Heart left ventricle (tissue), 16 donors: ENCODE results near the gene AGFG2. TPM values are rescaled to one million over a fixed set of nuclear protein-coding genes. Genes with fewer than 3 reads are reported as not detected.
A peak's percentile ranks its signal among the peaks of the same experiment; 100 is the strongest.

Experiments used
- ATAC-seq, 4 donors: fragments of 200-7000 bp; cut with Tn5 transposase; one replicate each; pipeline ENCODE4 v1.9.1; 2020 to 2022; ENCODE audit warnings: moderate library complexity in 4 of 4, mild to moderate bottlenecking in 3 of 4, moderate number of reproducible peaks in 1 of 4
- DNase-seq, 5 donors: peaks; one replicate each; pipeline ENCODE4 v3.0.0-alpha.2; 2020
- H3K27ac ChIP-seq, 12 donors: fragments of 200-600 bp; sonication (generic) in 4 of 12; one replicate each; pipeline versions ENCODE4 v1.5.0 to v1.8.0; 2016 to 2022; ENCODE audit warnings: mild to moderate bottlenecking in 2 of 12
- H3K27me3 ChIP-seq, 9 donors: fragments of 200-600 bp; sonication (generic) in 2 of 9; one replicate each; pipeline versions ENCODE4 v1.5.1 to v1.8.0; 2016 to 2022; ENCODE audit warnings: mild to moderate bottlenecking in 3 of 9
- H3K36me3 ChIP-seq, 9 donors: fragments of 200-600 bp; sonication (generic) in 2 of 9; one replicate each; pipeline versions ENCODE4 v1.5.0 to v1.8.0; 2018 to 2022; ENCODE audit warnings: mild to moderate bottlenecking in 2 of 9
- H3K4me1 ChIP-seq, 12 donors: fragments of 200-600 bp; sonication (generic) in 4 of 12; one replicate each; pipeline versions ENCODE4 v1.5.0 to v1.8.0; 2016 to 2022; ENCODE audit warnings: mild to moderate bottlenecking in 3 of 12
- H3K4me3 ChIP-seq, 12 donors: fragments of 200-600 bp; sonication (generic) in 4 of 12; one replicate each; pipeline versions ENCODE4 v1.5.0 to v1.8.0; 2017 to 2022; ENCODE audit warnings: mild to moderate bottlenecking in 9 of 12, moderate library complexity in 4 of 12
- H3K9me3 ChIP-seq, 12 donors: fragments of 200-600 bp; sonication (generic) in 4 of 12; one replicate each; pipeline versions ENCODE4 v1.5.0 to v1.8.0; 2016 to 2022; ENCODE audit warnings: mild to moderate bottlenecking in 1 of 12
- CTCF ChIP-seq, 12 donors: fragments of 200-600 bp; sonication (generic) in 4 of 12; IDR thresholded peaks; one replicate each; pipeline versions ENCODE4 v1.5.0 to v1.8.0; 2018 to 2022; ENCODE audit warnings: antibody characterized with exemption in 12 of 12, mild to moderate bottlenecking in 5 of 12
- POLR2A ChIP-seq, 2 donors: fragments of 450-650 bp; IDR thresholded peaks; one replicate each; pipeline ENCODE4 v1.6.1; 2017; ENCODE audit warnings: antibody characterized with exemption in 2 of 2, mild to moderate bottlenecking in 2 of 2, moderate library complexity in 2 of 2
- WGBS, 4 donors: extraction: QIAGEN DNeasy Blood & Tissue Kit in 2 of 4; methylation state at CpG; one replicate each; pipeline versions ENCODE4 v1.1.5 to v1.1.7; 2013 to 2018; 5-methylcytosine and 5-hydroxymethylcytosine counted together
- intact Hi-C, 10 donors: fragments of 100-400 bp; cut with DNase I; formaldehyde crosslinking; loops; one replicate each; pipeline versions ENCODE4 v1.11.1 to v1.14.2; 2022
- polyA plus RNA-seq, 2 donors: library from polyadenylated mRNA; stranded (reverse); fragments of 200-250 nt; gene quantifications; one replicate each; pipeline ENCODE4 v1.2.3, GENCODE V29; 2013
- total RNA-seq, 9 donors: library from RNA; depleted of rRNA in 2 of 9; stranded (reverse); fragments of >200 nt in 2 of 9; fragmentation: NEBNext Ultra II Directional in 3 of 9; extraction: Animal tissue kit (Norgen Biotek cat#: 25700) in 3 of 9; gene quantifications; one replicate each; pipeline versions ENCODE4 v1.1.0 to v1.2.4, GENCODE V29; 2016 to 2023
- donor health status: ischemic (EF 13 %, LVEDD 7.1; RV severe dilation, severe dysfunction).
- donor health status: healthy with polysubstance abuse.
- donor health status: DM: no; HTN: yes; CAD: no.
- donor health status: DM: no; HTN: no; CAD: no.
- donor health status: ischemic (EF 25% LVEDD 6.9; RV normal size, moderate dysfunction).
- donor health status: ischemic (EF 25% LVEDD 5.7; RV mildly dilated, moderate dysfunction).
- donor health status: healthy.
- donor health status: DM: yes; HTN: yes; CAD: no.
- donor health status: ischemic (EF 35%, LVEDD 5.7; RV mildly dilated, moderate dysfunction).
- donor health status: nonischemic (EF 11% LVEDD 7.7; RV severe dilation, severe dysfunction).
- donor health status: DM: yes; HTN: yes; CAD: no.
- donor health status: PGD.
- donor health status: ischemic (EF 29% LVEDD 5.4; RV normal size, mild dysfunction).
- donor health status: nonischemic (EF 23%, LVEDD 6.1; RV moderate dilation, normal function).

AGFG2 gene
- total and polyA plus RNA-seq, 11 donors = 12.5 to 36.9 (median 30.8) TPM

- ATAC-seq = no peak
- TF ChIP-seq POLR2A (IDR thresholded peaks at IDR 0.05) (no peak), CTCF (IDR thresholded peaks at IDR 0.05) (no peak)
- peak in 1 of 5 donors; percentile 0 for DNase-seq
Measured at GRCh38 chr7:100513212-100513810, 25.7 kb upstream of the AGFG2 start.

GRCh38 chr7:100515072-100515532 lies 23.9 kb upstream of the AGFG2 start:
- TF ChIP-seq POLR2A (IDR thresholded peaks at IDR 0.05) (no peak), CTCF (IDR thresholded peaks at IDR 0.05) (no peak)
- H3K36me3 ChIP-seq = no peaks in the 10 kb centered on the region
- H3K9me3 ChIP-seq = no peaks in the 10 kb centered on the region
- no peak overlapping the region for H3K27ac ChIP-seq
- H3K27me3 ChIP-seq = no peaks in the 10 kb centered on the region
- ATAC-seq = peak in 2 of 4 donors; percentile 5 to 57
- intact Hi-C loops = loop anchor here in 1 of 10 donors (5.0 kb wide), 1 partner anchor 237 kb away; no protein-coding TSS in a partner anchor
- WGBS, 4 donors = 23 to 36% (median 25%) methylated on average over 2 of the region's 2 CpGs
- no peak for DNase-seq
- H3K4me3 ChIP-seq = no peak overlapping the region
- peaks cover 0 to 20% (median 0%) of the 10 kb centered on the region in 12 donors for H3K4me1 ChIP-seq

More at GRCh38 chr7:100513212-100513810, 25.7 kb upstream of the AGFG2 start:
- intact Hi-C loops = loop anchor here in 1 of 10 donors (5.0 kb wide), 1 partner anchor 49 kb away; no protein-coding TSS in a partner anchor
- WGBS, 4 donors = 79 to 84% (median 82%) methylated on average over 9 of the region's 9 CpGs
- no peaks in the 10 kb centered on the region for H3K36me3 ChIP-seq
- H3K27ac ChIP-seq = no peak overlapping the region
- no peak overlapping the region for H3K4me3 ChIP-seq
- H3K4me1 ChIP-seq = peaks cover 0 to 20% (median 0%) of the 10 kb centered on the region in 12 donors
- H3K9me3 ChIP-seq = no peaks in the 10 kb centered on the region
- peaks cover 0 to 4% (median 0%) of the 10 kb centered on the region in 9 donors for H3K27me3 ChIP-seq

- Histone ChIP-seq H3K4me3 (no peak overlapping the region), H3K9me3 (no peaks in the 10 kb centered on the region), H3K27me3 (no peaks in the 10 kb centered on the region), H3K4me1 (peaks cover 0 to 20% (median 0%) of the 10 kb centered on the region in 12 donors), H3K36me3 (no peaks in the 10 kb centered on the region), H3K27ac (peak overlapping the region in 1 of 12 donors; percentile 52)
- ATAC-seq (peak; percentile 42 to 83 (median 74)), DNase-seq (peak in 4 of 5 donors; percentile 13 to 46 (median 26))
- no peak for TF ChIP-seq POLR2A (IDR thresholded peaks at IDR 0.05)
- TF ChIP-seq CTCF (IDR thresholded peaks at IDR 0.05) = no peak
- WGBS, 4 donors = 45 to 57% (median 53%) methylated on average over 4 of the region's 4 CpGs
- intact Hi-C loops = loop anchor here in 1 of 10 donors (5.0 kb wide), 1 partner anchor 236 kb away; no protein-coding TSS in a partner anchor
Measured at GRCh38 chr7:100516135-100516812, 22.7 kb upstream of the AGFG2 start.

- intact Hi-C loops = loop anchor here in 1 of 10 donors (5.0 kb wide), 1 partner anchor 235 kb away; no protein-coding TSS in a partner anchor
- TF ChIP-seq POLR2A (IDR thresholded peaks at IDR 0.05) (no peak), CTCF (IDR thresholded peaks at IDR 0.05) (no peak)
- WGBS, 4 donors = 75 to 84% (median 77%) methylated on average over 2 of the region's 2 CpGs
Measured at GRCh38 chr7:100517305-100517704, 21.7 kb upstream of the AGFG2 start.

More at GRCh38 chr7:100517305-100517704, 21.7 kb upstream of the AGFG2 start:
- no peak overlapping the region for H3K4me3 ChIP-seq
- H3K27ac ChIP-seq = no peak overlapping the region
- H3K27me3 ChIP-seq = no peaks in the 10 kb centered on the region
- ATAC-seq (no peak), DNase-seq (no peak)
- H3K4me1 ChIP-seq = peaks cover 0 to 20% (median 0%) of the 10 kb centered on the region in 12 donors
- H3K36me3 ChIP-seq = no peaks in the 10 kb centered on the region
- no peaks in the 10 kb centered on the region for H3K9me3 ChIP-seq
